IMR-90 (cell line): Measurements from ENCODE around the gene LDLRAD3. TPM values are rescaled to one million over a fixed set of nuclear protein-coding genes. Genes with fewer than 3 reads are reported as not detected.
A peak's percentile ranks its signal among the peaks of the same experiment; 100 is the strongest.

ENCODE experiments used
- ATAC-seq: fragments of 200-7000 bp; cut with Tn5 transposase; 2 replicates; pipeline ENCODE4 v1.9.1; 2020; ENCODE audit warnings: low read depth, mild to moderate bottlenecking, moderate library complexity
- BruUV-seq: library from RNA; stranded (reverse); fragments of 400-500 nt; replicated peaks from 2 replicates; lab custom pipeline; 2021; lab: Mats Ljungman, UMichigan
- CTCF ChIA-PET: fragments of 300-600 bp; formaldehyde crosslinking; extraction: SDS; loops from one replicate; lab custom pipeline; 2021; ENCODE audit warnings: antibody characterized with exemption; lab: Yijun Ruan, JAX
- POLR2A ChIA-PET: fragments of 300-600 bp; sonication (Branson Sonifier 250); formaldehyde crosslinking; loops from one replicate; lab custom pipeline; 2022; ENCODE audit warnings: antibody characterized with exemption; ENCODE audit not compliant: unreplicated experiment; lab: Charles Lee
- DNase-seq: peaks from one replicate; pipeline ENCODE4 v3.0.0; 2013
- H2AFZ ChIP-seq: replicated peaks from 2 replicates; pipeline ENCODE3; 2013; ENCODE audit warnings: low read length, mild to moderate bottlenecking; ENCODE audit not compliant: poor library complexity
- H2AK5ac ChIP-seq: 2 replicates; pipeline ENCODE4 v1.6.1; 2013; ENCODE audit warnings: low read depth, low read length, inconsistent platforms
- H2AK9ac ChIP-seq: replicated peaks from 2 replicates; pipeline ENCODE3; 2013; ENCODE audit warnings: mild to moderate bottlenecking, low read depth, low read length, moderate library complexity; ENCODE audit not compliant: poor library complexity
- H2BK120ac ChIP-seq: 2 replicates; pipeline ENCODE4 v1.6.1; 2013; ENCODE audit warnings: low read depth, low read length, inconsistent platforms
- H2BK15ac ChIP-seq: 3 replicates; pipeline ENCODE4 v1.6.1; 2013; ENCODE audit warnings: low read depth, low read length, inconsistent platforms
- H2BK20ac ChIP-seq: 2 replicates; pipeline ENCODE4 v1.6.1; 2013; ENCODE audit warnings: low read depth, mild to moderate bottlenecking, inconsistent platforms, low read length, moderate library complexity
- H2BK5ac ChIP-seq: 2 replicates; pipeline ENCODE4 v1.6.1; 2013; ENCODE audit warnings: mild to moderate bottlenecking, low read depth, low read length, inconsistent platforms; ENCODE audit not compliant: poor library complexity, severe bottlenecking
- H3K14ac ChIP-seq: replicated peaks from 2 replicates; pipeline ENCODE4 v1.6.1; 2013; ENCODE audit warnings: low read depth, low read length, inconsistent platforms
- H3K18ac ChIP-seq: 2 replicates; pipeline ENCODE4 v1.6.1; 2013; ENCODE audit warnings: low read depth, low read length, control low read depth
- H3K23ac ChIP-seq: 2 replicates; pipeline ENCODE4 v1.6.1; 2013; ENCODE audit warnings: low read depth, low read length, inconsistent platforms
- H3K27ac ChIP-seq: 2 replicates; pipeline ENCODE4 v1.5.1; 2013; ENCODE audit warnings: mild to moderate bottlenecking, control low read depth, low read length; ENCODE audit not compliant: insufficient read depth
- H3K27me3 ChIP-seq: 2 replicates; pipeline ENCODE4 v1.6.1; 2013; ENCODE audit warnings: low read length; ENCODE audit not compliant: control insufficient read depth, insufficient read depth
- H3K36me3 ChIP-seq: 2 replicates; pipeline ENCODE4 v1.6.1; 2013; ENCODE audit warnings: low read length, mixed read lengths; ENCODE audit not compliant: control insufficient read depth, insufficient read depth
- H3K4ac ChIP-seq: 2 replicates; pipeline ENCODE4 v1.6.1; 2013; ENCODE audit warnings: low read depth, low read length, inconsistent platforms
- H3K4me1 ChIP-seq: 2 replicates; pipeline ENCODE4 v1.6.1; 2013; ENCODE audit warnings: low read length, mixed read lengths; ENCODE audit not compliant: control insufficient read depth, insufficient read depth
- H3K4me2 ChIP-seq: 2 replicates; pipeline ENCODE4 v1.6.1; 2013; ENCODE audit warnings: low read depth, mild to moderate bottlenecking, control low read depth, low read length, moderate library complexity
- H3K4me3 ChIP-seq: 2 replicates; pipeline ENCODE4 v1.5.1; 2013; ENCODE audit warnings: low read depth, mild to moderate bottlenecking, control low read depth, low read length, moderate library complexity; ENCODE audit not compliant: insufficient read depth
- H3K56ac ChIP-seq: 2 replicates; pipeline ENCODE4 v1.6.1; 2013; ENCODE audit warnings: low read length, inconsistent platforms; ENCODE audit not compliant: insufficient read depth; ENCODE audit errors: extremely low read depth
- H3K79me1 ChIP-seq, 2 experiments: 2 replicates each; pipeline ENCODE4 v1.6.1; 2013; ENCODE audit warnings: low read length in 2 of 2, inconsistent platforms in 1 of 2, low read depth in 1 of 2
- H3K9ac ChIP-seq: 2 replicates; pipeline ENCODE4 v1.6.1; 2013; ENCODE audit warnings: low read depth, low read length, control low read depth
- H3K9me1 ChIP-seq: 2 replicates; pipeline ENCODE4 v1.6.1; 2013; ENCODE audit warnings: low read length, inconsistent platforms; ENCODE audit not compliant: insufficient read depth
- H3K9me3 ChIP-seq: 2 replicates; pipeline ENCODE4 v1.6.1; 2013; ENCODE audit warnings: low read length; ENCODE audit not compliant: control insufficient read depth, insufficient read depth
- H4K20me1 ChIP-seq: 2 replicates; pipeline ENCODE4 v1.6.1; 2013; ENCODE audit warnings: low read length, inconsistent platforms; ENCODE audit not compliant: insufficient read depth
- H4K5ac ChIP-seq: 2 replicates; pipeline ENCODE4 v1.6.1; 2013; ENCODE audit warnings: mild to moderate bottlenecking, low read depth, low read length, control low read depth
- H4K8ac ChIP-seq, 2 experiments: 2 replicates each; pipeline ENCODE4 v1.6.1; 2013; ENCODE audit warnings: low read depth in 2 of 2, low read length in 2 of 2, control low read depth in 1 of 2, inconsistent platforms in 1 of 2
- H4K91ac ChIP-seq: 2 replicates; pipeline ENCODE4 v1.6.1; 2013; ENCODE audit warnings: low read depth, low read length, inconsistent platforms; ENCODE audit not compliant: insufficient read depth
- BHLHE40 ChIP-seq: fragments of 150-350 bp; IDR thresholded peaks from 2 replicates; pipeline ENCODE4 v1.6.1; 2016; ENCODE audit warnings: mild to moderate bottlenecking, low read depth, low read length
- CEBPB ChIP-seq: IDR thresholded peaks from 2 replicates; pipeline ENCODE4 v1.6.1; 2012; ENCODE audit warnings: low read depth, low read length, improper control_type of control experiment
- CHD1 ChIP-seq: IDR thresholded peaks from 2 replicates; pipeline ENCODE4 v1.6.1; 2012; ENCODE audit warnings: low read depth, low read length, improper control_type of control experiment
- ELK1 ChIP-seq: fragments of 150-350 bp; IDR thresholded peaks from 2 replicates; pipeline ENCODE4 v1.6.1; 2016; ENCODE audit warnings: low read depth, mild to moderate bottlenecking, low read length, moderate library complexity, borderline replicate concordance
- FOS ChIP-seq: fragments of 150-350 bp; IDR thresholded peaks from 2 replicates; pipeline ENCODE4 v1.6.1; 2016; ENCODE audit warnings: low read depth, low read length
- MAFK ChIP-seq: IDR thresholded peaks from 2 replicates; pipeline ENCODE4 v1.6.1; 2012; ENCODE audit warnings: low read depth, low read length, improper control_type of control experiment
- MAZ ChIP-seq: IDR thresholded peaks from 2 replicates; pipeline ENCODE4 v1.6.1; 2012; ENCODE audit warnings: low read depth, mild to moderate bottlenecking, low read length, improper control_type of control experiment, moderate library complexity, borderline replicate concordance
- MXI1 ChIP-seq: IDR thresholded peaks from 2 replicates; pipeline ENCODE4 v1.6.1; 2012; ENCODE audit warnings: low read depth, mild to moderate bottlenecking, low read length, moderate library complexity, borderline replicate concordance
- NFE2L2 ChIP-seq: fragments of 150-350 bp; IDR thresholded peaks from 2 replicates; pipeline ENCODE4 v1.6.1; 2016; ENCODE audit warnings: low read depth, mild to moderate bottlenecking, low read length
- POLR2A ChIP-seq: IDR thresholded peaks from 2 replicates; pipeline ENCODE4 v1.6.1; 2012; ENCODE audit warnings: mild to moderate bottlenecking, low read depth, low read length
- RAD21 ChIP-seq: IDR thresholded peaks from 2 replicates; pipeline ENCODE4 v1.6.1; 2012; ENCODE audit warnings: low read length, improper control_type of control experiment
- RCOR1 ChIP-seq: IDR thresholded peaks from 2 replicates; pipeline ENCODE4 v1.6.1; 2012; ENCODE audit warnings: mild to moderate bottlenecking, low read length, improper control_type of control experiment; ENCODE audit not compliant: insufficient replicate concordance
- RFX5 ChIP-seq: IDR thresholded peaks from 2 replicates; pipeline ENCODE4 v1.8.0; 2012; ENCODE audit warnings: low read depth, mild to moderate bottlenecking, low read length, moderate library complexity
- SMC3 ChIP-seq: fragments of 150-350 bp; IDR thresholded peaks from 2 replicates; pipeline ENCODE4 v1.6.1; 2016; ENCODE audit warnings: low read depth, mild to moderate bottlenecking, antibody characterized with exemption, low read length, moderate library complexity
- USF2 ChIP-seq: fragments of 150-350 bp; IDR thresholded peaks from 2 replicates; pipeline ENCODE4 v1.6.1; 2017; ENCODE audit warnings: mild to moderate bottlenecking, antibody characterized with exemption, low read length, low read depth
- WGBS, 2 experiments: methylation state at CpG; one replicate each; pipeline versions ENCODE4 v1.1.5 to v1.1.7; 2013; ENCODE audit warnings: missing lambda C conversion rate in 2 of 2; ENCODE audit not compliant: insufficient read length in 1 of 2; ENCODE audit errors: extremely low coverage in 2 of 2; 5-methylcytosine and 5-hydroxymethylcytosine counted together
- dilution Hi-C: fragments of 300-500 bp; cut with HindIII; formaldehyde crosslinking; loops from one replicate; pipeline ENCODE4 v1.14.3; 2018; ENCODE audit warnings: low sequenced_read_pairs; ENCODE audit not compliant: unreplicated experiment
- in situ Hi-C: fragments of 300-500 bp; cut with MboI; formaldehyde crosslinking; loops from 3 replicates; pipeline ENCODE4 v1.14.3; 2019; ENCODE audit warnings: low sequenced_read_pairs, inconsistent platforms, mixed read lengths
- intact Hi-C: fragments of 100-400 bp; cut with micrococcal nuclease; formaldehyde crosslinking; loops from 2 replicates; pipeline ENCODE4 v1.10.0; 2022
- polyA plus RNA-seq, 3 experiments: library from polyadenylated mRNA; depleted of rRNA; stranded (reverse); fragments of >200 nt; gene quantifications; 2 replicates each; pipeline ENCODE4 v1.2.3, GENCODE V29; 2012; ENCODE audit warnings: low replicate concordance in 1 of 3
- total RNA-seq: library from RNA; depleted of rRNA; stranded (reverse); fragments of >200 nt; gene quantifications from 2 replicates; pipeline ENCODE4 v1.2.3, GENCODE V29; 2012

Gene LDLRAD3
- total and polyA plus RNA-seq, 2 of the 4 experiments (the other 2 are of a cell fraction), result 2.7 to 6.4 TPM

- Histone ChIP-seq H3K4me2 (no peak overlapping the region), H4K91ac (no peak overlapping the region), H3K9me1 (peaks cover 12% of the 10 kb centered on the region), H3K56ac (no peak overlapping the region), H2AK9ac (no peak overlapping the region), H4K5ac (no peak overlapping the region), H3K9ac (no peak overlapping the region), H2BK5ac (no peak overlapping the region), H3K27ac (no peak overlapping the region), H2BK20ac (peak overlapping the region; percentile 42; the same call in 1 of the 2 replicates), H2AFZ (no peak overlapping the region), H4K20me1 (no peaks in the 10 kb centered on the region), H3K18ac (no peak overlapping the region), H3K23ac (no peak overlapping the region), H3K9me3 (peaks cover under 1% of the 10 kb centered on the region; the same call in 1 of the 2 replicates), H2AK5ac (peak overlapping the region; percentile 28; the same call in 1 of the 2 replicates), H3K79me1 (peaks cover 7 to 13% of the 10 kb centered on the region in 2 experiments; a peak in 2 of 4 replicates), H3K4me3 (no peak overlapping the region), H4K8ac (0 out of 4 replicates have a peak overlapping the region, but pooled peaks of 1 of the 2 experiments have one; percentile 52), H3K36me3 (no peaks in the 10 kb centered on the region), H3K4ac (no peak overlapping the region), H3K27me3 (no peaks in the 10 kb centered on the region), H3K4me1 (peaks cover 21% of the 10 kb centered on the region), H2BK120ac (no peak overlapping the region), H3K14ac (no peak overlapping the region), H2BK15ac (0 out of 3 replicates have a peak overlapping the region, but pooled peaks have one; percentile 78)
- intact Hi-C loops, result no loop called here
- POLR2A ChIA-PET, result no interaction called here
- dilution Hi-C loops, result no loop called here
- CTCF ChIA-PET, result interaction anchor here (0.5 to 0.7 kb wide), 2 partner anchors 13 to 30 kb away, joined by 3 read pairs; no protein-coding TSS in a partner anchor
- 20% methylated on average over 1 of the region's 2 CpGs; no CpG with 5 or more reads in 1 of the 2 experiments for WGBS, 2 experiments
- DNase-seq, result no peak
- no peak for ATAC-seq
- BruUV-seq, result no TSS peak
- in situ Hi-C loops, result no loop called here
- TF ChIP-seq FOS (no peak), CHD1 (no peak), POLR2A (no peak), SMC3 (no peak), MAZ (no peak), BHLHE40 (no peak), USF2 (no peak), RFX5 (no peak), ELK1 (no peak), MXI1 (no peak), RCOR1 (no peak), NFE2L2 (no peak), CEBPB (no peak), RAD21 (no peak), MAFK (no peak)
Observed at GRCh38 chr11:36071917-36072500, 128.1 kb downstream of the LDLRAD3 start.
